RWPE1 (cell line): Measurements from ENCODE around the gene ISL1.
A peak's percentile ranks its signal among the peaks of the same experiment; 100 is the strongest.

Source experiments
- CTCF ChIA-PET: fragments of 350-600 bp; sonication (Branson Sonifier 250); formaldehyde crosslinking; extraction: SDS; loops from one replicate; lab custom pipeline; 2021; lab: Yijun Ruan, JAX
- POLR2A ChIA-PET: fragments of 400-600 bp; formaldehyde crosslinking; extraction: SDS; loops from one replicate; lab custom pipeline; 2020; ENCODE audit warnings: antibody characterized with exemption; ENCODE audit not compliant: low non-redundant PET; lab: Yijun Ruan, JAX
- DNase-seq: peaks from one replicate; pipeline ENCODE4 v3.0.0; 2012; ENCODE audit warnings: low spot score
- H3K27ac ChIP-seq: fragments of 450-650 bp; 2 replicates; pipeline ENCODE4 v1.5.1; 2017
- TF ChIP-seq, protein P1 (sequence below): fragments of 450-650 bp; conservative IDR thresholded peaks from 2 replicates; pipeline ENCODE4 v1.5.1; 2017; ENCODE audit warnings: low read depth, mild to moderate bottlenecking

ISL1 gene

DNA sequence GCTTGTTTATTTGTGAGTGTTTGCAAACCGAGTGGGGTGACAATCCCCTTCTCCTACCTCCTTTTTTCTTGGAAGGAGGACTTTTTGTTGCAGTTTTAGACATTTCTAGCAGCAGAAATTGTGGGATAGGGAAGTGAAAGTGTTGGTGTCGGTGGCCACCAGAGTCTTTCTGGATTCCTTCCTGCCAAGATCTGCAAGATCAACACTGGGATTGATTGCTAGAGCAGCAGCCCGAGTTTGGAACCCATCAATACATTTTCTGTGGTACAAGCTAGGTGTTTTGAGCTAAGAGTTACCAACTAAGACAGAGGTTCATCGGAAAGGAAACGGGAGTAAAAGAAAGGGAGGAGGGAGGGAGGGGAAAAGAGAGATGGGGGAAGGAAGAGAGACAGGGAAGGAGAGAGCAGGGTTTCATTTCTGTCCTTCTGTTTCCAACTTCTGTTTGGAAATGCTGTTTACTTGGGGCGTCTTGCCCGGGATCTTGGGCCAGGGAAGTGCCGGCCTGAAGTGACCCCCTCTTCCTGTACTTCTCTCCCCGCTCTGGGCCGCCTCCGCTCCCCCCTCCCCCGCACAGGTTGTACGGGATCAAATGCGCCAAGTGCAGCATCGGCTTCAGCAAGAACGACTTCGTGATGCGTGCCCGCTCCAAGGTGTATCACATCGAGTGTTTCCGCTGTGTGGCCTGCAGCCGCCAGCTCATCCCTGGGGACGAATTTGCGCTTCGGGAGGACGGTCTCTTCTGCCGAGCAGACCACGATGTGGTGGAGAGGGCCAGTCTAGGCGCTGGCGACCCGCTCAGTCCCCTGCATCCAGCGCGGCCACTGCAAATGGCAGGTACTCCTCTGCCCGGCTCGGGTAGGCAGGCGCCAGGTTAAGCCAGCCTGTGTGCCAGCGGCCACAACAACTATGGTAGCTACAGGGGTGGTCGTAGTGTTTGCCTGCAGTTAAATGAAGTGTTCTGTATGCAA, 4.0 kb downstream of the ISL1 start:
- TF ChIP-seq, protein P1, sequence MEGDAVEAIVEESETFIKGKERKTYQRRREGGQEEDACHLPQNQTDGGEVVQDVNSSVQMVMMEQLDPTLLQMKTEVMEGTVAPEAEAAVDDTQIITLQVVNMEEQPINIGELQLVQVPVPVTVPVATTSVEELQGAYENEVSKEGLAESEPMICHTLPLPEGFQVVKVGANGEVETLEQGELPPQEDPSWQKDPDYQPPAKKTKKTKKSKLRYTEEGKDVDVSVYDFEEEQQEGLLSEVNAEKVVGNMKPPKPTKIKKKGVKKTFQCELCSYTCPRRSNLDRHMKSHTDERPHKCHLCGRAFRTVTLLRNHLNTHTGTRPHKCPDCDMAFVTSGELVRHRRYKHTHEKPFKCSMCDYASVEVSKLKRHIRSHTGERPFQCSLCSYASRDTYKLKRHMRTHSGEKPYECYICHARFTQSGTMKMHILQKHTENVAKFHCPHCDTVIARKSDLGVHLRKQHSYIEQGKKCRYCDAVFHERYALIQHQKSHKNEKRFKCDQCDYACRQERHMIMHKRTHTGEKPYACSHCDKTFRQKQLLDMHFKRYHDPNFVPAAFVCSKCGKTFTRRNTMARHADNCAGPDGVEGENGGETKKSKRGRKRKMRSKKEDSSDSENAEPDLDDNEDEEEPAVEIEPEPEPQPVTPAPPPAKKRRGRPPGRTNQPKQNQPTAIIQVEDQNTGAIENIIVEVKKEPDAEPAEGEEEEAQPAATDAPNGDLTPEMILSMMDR: no peak
- CTCF ChIA-PET: interaction anchor here (0.6 kb wide), 1 partner anchor 98 kb away, joined by 3 read pairs; no protein-coding TSS in a partner anchor
- DNase-seq: peak; percentile 44
- POLR2A ChIA-PET: no interaction called here
- peak overlapping the region; percentile 86 for H3K27ac ChIP-seq

DNA sequence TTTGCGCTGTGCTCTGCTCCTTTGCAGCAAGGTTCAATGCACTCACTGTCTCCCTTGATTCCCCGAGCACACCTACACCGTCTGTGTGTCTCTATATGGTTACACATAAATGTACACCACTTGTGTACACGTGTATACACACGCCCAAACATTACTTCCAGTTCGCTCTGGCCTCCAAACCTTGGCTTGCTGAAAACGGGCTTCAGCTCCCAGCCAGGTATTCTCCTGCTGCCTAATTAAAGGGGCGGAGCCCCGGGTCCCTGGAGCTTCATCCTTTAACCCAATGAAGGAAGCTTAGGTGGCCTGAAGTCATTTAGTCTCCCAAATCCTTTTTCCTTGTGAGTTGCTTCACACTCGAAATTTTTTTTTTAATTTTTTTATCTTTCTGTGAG, 4.6 kb downstream of the ISL1 start:
- CTCF ChIA-PET: interaction anchor here (0.6 kb wide), 2 partner anchors 98 to 1277 kb away, joined by 3 to 4 read pairs; no protein-coding TSS in a partner anchor

DNA sequence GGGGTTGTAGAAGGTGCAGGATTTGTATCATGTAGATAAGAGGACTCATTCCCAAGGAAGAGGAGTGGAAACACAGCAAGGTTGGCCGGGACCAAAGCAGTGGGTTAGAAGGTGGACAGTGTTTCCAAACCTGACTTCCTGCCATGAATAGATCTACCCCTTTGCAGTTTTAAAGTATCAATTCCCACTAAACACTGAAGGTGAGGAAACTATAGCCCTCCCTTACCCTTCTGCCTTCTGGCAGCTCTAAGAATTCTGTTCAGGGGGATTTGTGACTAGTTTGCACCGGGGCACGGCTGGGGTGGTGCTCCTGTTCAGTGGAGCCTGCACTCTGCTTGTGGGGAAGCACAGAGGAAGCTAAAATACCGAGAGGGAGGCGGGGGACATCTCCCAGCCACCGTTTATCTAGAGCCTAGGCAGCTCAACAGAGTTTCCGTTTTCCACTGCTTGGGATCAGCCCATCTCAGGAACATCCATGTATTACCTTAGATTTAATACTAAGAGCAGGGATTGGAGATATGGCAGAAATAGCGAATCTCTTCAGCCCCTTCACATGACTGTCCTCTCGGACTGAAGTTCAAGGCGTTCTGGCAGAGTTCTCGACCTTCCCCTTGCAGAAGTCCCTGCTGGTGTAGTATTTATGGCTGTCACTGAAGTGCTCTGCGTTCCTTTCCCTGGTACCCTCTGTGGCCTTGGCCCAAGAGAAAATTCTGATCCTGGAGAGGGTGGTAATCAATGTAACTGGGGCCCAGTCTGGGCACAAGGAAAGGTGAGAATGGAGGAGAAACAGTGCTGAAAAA, 5.4 kb downstream of the ISL1 start:
- ChIA-PET POLR2A (interaction anchor here (0.6 kb wide), 1 partner anchor 287 kb away, joined by 3 read pairs; no protein-coding TSS in a partner anchor), CTCF (interaction anchor here (0.5 to 0.6 kb wide), 2 partner anchors 545 to 1276 kb away, joined by 3 to 4 read pairs; no protein-coding TSS in a partner anchor)
- H3K27ac ChIP-seq: peak overlapping the region; percentile 46
- no peak for DNase-seq
- TF ChIP-seq, protein P1: no peak

More for the DNA sequence above, 4.6 kb downstream of the ISL1 start:
- peak overlapping the region; percentile 86 for H3K27ac ChIP-seq
- POLR2A ChIA-PET: no interaction called here
- TF ChIP-seq, protein P1: no peak
- DNase-seq: peak; percentile 56

DNA sequence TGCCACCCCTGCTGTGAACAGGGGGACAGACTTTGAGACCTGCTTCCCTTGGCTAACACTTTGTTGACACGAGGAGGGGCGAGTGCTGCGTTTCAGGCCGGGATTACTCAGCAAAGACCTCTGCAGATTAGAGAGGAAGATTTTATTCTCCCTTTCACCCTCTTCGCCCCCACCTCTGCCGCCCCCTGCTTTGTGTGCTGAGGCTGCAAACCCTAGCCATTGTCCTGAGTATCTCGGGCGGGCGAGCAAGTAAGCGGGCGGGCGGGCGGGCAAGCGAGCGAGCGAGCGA, 6.0 kb downstream of the ISL1 start:
- H3K27ac ChIP-seq: peak overlapping the region; percentile 46
- TF ChIP-seq, protein P1: no peak
- CTCF ChIA-PET: no interaction called here
- no peak for DNase-seq
- POLR2A ChIA-PET: interaction anchor here (0.6 kb wide), 1 partner anchor 286 kb away, joined by 3 read pairs; no protein-coding TSS in a partner anchor

DNA sequence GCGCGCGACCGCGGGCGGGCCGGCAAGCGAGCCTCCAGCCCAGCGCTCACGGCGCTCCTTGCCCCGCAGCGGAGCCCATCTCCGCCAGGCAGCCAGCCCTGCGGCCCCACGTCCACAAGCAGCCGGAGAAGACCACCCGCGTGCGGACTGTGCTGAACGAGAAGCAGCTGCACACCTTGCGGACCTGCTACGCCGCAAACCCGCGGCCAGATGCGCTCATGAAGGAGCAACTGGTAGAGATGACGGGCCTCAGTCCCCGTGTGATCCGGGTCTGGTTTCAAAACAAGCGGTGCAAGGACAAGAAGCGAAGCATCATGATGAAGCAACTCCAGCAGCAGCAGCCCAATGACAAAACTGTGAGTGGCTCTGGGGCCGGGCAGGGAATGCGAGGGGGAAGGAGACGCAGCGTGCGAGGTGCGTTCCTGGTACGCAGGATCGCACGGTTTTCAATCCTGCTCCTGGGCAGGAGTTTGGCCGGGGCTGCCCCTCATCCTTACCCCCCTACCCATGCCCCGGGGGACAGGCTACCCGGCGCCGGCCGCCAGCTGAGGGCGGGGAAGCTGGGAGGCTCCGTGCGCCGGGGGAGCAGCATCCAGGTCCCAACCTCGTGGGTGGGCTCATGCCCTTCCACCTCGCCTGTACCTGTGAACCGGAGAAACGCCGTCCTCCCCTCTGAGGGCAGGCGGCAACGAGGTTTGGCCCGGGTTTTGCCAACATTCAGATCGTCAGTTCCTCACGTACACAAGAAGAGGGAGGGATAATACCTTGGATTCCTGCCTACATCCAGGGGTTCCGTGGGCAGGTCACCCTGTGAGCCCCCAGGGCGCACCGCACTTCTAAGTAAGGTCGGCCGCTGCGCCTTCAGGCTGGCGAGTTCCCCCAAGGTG, 6.6 kb downstream of the ISL1 start:
- CTCF ChIA-PET: no interaction called here
- POLR2A ChIA-PET: interaction anchor here (0.6 kb wide), 1 partner anchor 286 kb away, joined by 3 read pairs; no protein-coding TSS in a partner anchor
- H3K27ac ChIP-seq: peak overlapping the region; percentile 46
- no peak for DNase-seq
- TF ChIP-seq, protein P1: no peak
